GM12878 (cell line): ENCODE results near the gene VAMP3.

Experiments used
- DPF2 ChIP-seq: fragments of 450-650 bp; IDR thresholded peaks from 2 replicates; pipeline ENCODE4 v1.6.1; 2017; ENCODE audit warnings: mild to moderate bottlenecking
- POLR2A ChIP-seq: IDR thresholded peaks from 2 replicates; pipeline ENCODE4 v1.6.1; 2011; ENCODE audit warnings: low read depth, mild to moderate bottlenecking, low read length
- TF ChIP-seq, protein P1 (sequence below), 3 experiments: IDR thresholded peaks in 2 of 3; conservative IDR thresholded peaks in 1 of 3; 2 replicates each; pipeline ENCODE4 v1.5.1; 2011; ENCODE audit warnings: low read depth in 3 of 3, low read length in 3 of 3, mild to moderate bottlenecking in 3 of 3, control low read depth in 2 of 3, moderate library complexity in 2 of 3, inconsistent platforms in 1 of 3, mixed read lengths in 1 of 3; ENCODE audit not compliant: control insufficient read depth in 2 of 3, insufficient read depth in 1 of 3; ENCODE audit errors: extremely low read depth in 1 of 3
- TF ChIP-seq, protein P2 (sequence below): fragments of 450-650 bp; IDR thresholded peaks from 2 replicates; pipeline ENCODE4 v1.6.1; 2017; ENCODE audit warnings: mild to moderate bottlenecking, moderate library complexity

DNA sequence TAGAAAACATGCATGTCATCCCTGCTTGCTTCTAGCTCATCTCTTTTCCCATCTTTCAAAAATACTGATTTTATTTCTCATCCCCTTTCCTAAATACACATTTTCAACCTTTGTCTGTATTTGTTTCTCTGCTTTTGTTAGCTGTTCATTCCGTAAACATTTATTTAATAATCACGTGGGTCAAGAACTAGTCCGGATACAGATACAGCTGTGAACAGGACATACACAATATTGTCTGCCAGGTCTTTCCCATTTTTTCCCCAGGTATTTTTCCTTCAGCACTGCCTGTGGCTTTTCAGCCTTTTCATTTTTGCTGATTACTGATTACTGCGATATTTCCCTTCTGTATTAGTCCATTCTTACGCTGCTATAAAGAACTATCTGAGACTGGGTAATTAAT, 18.7 kb downstream of the VAMP3 start:
- no peak for TF ChIP-seq DPF2
- TF ChIP-seq, protein P1, sequence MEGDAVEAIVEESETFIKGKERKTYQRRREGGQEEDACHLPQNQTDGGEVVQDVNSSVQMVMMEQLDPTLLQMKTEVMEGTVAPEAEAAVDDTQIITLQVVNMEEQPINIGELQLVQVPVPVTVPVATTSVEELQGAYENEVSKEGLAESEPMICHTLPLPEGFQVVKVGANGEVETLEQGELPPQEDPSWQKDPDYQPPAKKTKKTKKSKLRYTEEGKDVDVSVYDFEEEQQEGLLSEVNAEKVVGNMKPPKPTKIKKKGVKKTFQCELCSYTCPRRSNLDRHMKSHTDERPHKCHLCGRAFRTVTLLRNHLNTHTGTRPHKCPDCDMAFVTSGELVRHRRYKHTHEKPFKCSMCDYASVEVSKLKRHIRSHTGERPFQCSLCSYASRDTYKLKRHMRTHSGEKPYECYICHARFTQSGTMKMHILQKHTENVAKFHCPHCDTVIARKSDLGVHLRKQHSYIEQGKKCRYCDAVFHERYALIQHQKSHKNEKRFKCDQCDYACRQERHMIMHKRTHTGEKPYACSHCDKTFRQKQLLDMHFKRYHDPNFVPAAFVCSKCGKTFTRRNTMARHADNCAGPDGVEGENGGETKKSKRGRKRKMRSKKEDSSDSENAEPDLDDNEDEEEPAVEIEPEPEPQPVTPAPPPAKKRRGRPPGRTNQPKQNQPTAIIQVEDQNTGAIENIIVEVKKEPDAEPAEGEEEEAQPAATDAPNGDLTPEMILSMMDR (IDR thresholded peaks at IDR 0.05 in 2 of 3, conservative IDR thresholded peaks at IDR 0.05 in 1 of 3; ENCODE audit: control insufficient read depth in 2 of 3, extremely low read depth in 1 of 3, insufficient read depth in 1 of 3, low read depth in 3 of 3, low read length in 3 of 3) = no peak
- no peak for TF ChIP-seq POLR2A
- TF ChIP-seq, protein P2, sequence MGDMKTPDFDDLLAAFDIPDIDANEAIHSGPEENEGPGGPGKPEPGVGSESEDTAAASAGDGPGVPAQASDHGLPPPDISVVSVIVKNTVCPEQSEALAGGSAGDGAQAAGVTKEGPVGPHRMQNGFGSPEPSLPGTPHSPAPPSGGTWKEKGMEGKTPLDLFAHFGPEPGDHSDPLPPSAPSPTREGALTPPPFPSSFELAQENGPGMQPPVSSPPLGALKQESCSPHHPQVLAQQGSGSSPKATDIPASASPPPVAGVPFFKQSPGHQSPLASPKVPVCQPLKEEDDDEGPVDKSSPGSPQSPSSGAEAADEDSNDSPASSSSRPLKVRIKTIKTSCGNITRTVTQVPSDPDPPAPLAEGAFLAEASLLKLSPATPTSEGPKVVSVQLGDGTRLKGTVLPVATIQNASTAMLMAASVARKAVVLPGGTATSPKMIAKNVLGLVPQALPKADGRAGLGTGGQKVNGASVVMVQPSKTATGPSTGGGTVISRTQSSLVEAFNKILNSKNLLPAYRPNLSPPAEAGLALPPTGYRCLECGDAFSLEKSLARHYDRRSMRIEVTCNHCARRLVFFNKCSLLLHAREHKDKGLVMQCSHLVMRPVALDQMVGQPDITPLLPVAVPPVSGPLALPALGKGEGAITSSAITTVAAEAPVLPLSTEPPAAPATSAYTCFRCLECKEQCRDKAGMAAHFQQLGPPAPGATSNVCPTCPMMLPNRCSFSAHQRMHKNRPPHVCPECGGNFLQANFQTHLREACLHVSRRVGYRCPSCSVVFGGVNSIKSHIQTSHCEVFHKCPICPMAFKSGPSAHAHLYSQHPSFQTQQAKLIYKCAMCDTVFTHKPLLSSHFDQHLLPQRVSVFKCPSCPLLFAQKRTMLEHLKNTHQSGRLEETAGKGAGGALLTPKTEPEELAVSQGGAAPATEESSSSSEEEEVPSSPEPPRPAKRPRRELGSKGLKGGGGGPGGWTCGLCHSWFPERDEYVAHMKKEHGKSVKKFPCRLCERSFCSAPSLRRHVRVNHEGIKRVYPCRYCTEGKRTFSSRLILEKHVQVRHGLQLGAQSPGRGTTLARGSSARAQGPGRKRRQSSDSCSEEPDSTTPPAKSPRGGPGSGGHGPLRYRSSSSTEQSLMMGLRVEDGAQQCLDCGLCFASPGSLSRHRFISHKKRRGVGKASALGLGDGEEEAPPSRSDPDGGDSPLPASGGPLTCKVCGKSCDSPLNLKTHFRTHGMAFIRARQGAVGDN = no peak
